Stimulated activated CD4-positive, alpha-beta T cell treated with anti-CD3 and anti-CD28 coated beads, TNF-alpha, amount 100 ng/mL, for 48 hours (primary cell): ENCODE data around the gene HLA-A.

ENCODE experiments used
- DNase-seq, 3 donors: peaks; one replicate each; pipeline ENCODE4 v3.0.0-alpha.2; 2020; ENCODE audit warnings: low read depth in 3 of 3

The HLA-A gene

DNA sequence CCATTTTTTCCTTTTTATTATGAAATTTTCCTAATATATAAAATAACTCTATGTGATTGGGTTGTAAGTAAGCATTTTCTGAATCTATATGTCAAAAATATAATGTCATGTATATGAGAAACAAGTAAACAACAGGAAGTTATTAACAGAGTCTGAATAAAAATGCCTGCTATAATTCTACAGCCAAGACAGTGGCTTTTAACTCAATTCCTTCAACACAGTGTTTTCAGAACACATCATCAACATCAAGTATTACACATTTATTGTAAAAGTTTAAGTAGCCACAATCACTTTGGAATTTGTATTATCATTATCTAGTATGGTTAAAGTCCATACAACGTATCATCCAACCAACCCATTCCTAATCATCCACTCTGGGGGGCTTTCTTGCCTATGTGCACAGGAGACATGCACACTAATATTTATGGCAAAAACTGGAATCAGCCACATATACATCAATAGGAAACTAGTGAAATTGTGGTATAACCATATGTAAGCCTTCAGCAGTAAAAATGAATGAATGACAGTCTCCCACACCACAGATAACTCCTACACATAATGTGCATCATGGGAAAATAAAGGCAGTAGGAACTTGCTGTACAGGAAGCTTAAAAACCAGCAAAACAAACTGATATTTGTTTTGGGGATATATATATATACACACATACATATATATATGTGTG, 6.9 kb upstream of the HLA-A start:
- DNase-seq = no peak

DNA sequence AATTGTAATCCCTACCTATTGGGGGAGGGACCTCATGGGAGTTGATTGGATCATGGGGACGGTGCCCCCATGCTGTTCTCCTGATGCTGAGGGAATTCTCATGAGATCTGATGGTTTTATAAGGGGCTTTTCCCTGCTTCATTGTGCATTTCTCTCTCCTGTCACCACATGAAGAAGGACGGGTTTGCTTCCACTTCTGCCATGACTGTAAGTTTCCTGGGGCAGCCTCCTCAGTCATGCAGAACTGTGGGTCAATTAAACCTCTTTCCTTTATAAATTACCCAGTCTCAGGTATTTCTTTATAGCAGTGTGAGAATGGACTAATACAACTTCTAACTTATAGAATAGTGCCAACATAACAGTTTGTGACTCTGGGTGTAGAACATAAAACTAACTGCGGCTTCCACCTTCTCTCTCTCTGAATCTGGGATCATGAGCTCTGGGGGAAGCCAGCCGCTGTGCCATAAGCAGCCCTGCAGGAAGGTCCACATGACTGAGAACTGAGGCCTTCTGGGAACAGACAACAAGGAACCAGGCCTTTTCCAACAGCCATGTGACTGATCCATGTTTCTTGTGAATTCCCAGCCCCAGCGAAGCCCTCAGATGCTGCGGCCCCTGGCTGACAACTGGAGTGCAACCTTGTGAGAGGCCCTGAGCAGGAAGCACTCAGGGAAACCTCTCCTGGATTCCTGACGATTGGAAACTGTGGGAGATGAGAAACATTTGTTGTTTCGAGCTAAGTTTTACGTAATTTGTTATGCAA, 3.4 kb upstream of the HLA-A start:
- no peak for DNase-seq

DNA sequence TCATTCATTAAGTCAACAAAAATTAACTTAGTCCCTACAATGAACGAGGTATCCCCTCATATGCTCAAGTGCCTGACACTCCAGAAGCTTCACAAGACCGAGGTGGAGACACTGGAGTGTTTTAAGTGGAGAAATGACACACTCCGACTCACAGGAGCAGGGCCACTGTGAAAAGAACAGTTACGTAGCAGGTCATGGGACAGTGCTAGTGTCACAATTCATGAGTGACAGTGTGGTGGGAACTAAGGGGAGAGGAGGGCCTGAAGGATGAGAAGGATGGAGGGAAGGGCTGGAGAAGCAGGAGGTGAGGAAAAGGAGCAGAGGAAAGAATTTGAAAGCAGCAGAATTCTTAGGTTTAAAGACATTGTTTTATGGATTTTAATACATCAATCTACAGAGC, 1.3 kb upstream of the HLA-A start:
- DNase-seq = no peak

DNA sequence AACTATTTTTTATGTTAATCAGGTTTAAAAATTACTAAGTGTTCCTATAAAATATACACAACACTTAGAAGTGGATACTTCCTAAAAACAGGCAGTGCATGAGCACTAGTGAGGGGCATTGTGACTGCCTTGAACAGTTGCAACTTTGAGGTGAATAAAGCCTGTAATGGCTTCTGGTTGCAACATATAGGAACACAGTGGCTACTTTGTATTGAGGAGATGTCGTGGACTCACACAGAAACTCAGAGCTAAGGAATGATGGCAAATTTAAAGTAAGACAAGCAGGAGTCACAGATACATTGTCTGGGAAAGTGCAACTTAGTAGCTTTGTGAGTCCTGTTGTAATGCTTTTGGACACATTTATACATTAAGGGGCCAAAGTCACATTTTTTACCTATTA, 861 bp upstream of the HLA-A start:
- DNase-seq = no peak

DNA sequence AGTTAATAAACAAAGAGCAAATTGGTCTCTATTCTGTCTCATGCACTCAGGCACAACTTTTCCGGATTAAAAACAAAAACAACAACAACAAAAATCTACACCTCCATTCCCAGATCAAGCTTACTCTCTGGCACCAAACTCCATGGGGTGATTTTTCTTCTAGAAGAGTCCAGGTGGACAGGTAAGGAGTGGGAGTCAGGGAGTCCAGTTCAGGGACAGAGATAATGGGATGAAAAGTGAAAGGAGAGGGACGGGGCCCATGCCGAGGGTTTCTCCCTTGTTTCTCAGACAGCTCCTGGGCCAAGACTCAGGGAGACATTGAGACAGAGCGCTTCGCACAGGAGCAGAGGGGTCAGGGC, 437 bp upstream of the HLA-A start:
- no peak for DNase-seq

DNA sequence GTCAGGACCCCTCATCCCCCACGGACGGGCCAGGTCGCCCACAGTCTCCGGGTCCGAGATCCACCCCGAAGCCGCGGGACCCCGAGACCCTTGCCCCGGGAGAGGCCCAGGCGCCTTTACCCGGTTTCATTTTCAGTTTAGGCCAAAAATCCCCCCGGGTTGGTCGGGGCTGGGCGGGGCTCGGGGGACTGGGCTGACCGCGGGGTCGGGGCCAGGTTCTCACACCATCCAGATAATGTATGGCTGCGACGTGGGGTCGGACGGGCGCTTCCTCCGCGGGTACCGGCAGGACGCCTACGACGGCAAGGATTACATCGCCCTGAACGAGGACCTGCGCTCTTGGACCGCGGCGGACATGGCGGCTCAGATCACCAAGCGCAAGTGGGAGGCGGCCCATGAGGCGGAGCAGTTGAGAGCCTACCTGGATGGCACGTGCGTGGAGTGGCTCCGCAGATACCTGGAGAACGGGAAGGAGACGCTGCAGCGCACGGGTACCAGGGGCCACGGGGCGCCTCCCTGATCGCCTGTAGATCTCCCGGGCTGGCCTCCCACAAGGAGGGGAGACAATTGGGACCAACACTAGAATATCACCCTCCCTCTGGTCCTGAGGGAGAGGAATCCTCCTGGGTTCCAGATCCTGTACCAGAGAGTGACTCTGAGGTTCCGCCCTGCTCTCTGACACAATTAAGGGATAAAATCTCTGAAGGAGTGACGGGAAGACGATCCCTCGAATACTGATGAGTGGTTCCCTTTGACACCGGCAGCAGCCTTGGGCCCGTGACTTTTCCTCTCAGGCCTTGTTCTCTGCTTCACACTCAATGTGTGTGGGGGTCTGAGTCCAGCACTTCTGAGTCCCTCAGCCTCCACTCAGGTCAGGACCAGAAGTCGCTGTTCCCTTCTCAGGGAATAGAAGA, 978 bp downstream of the HLA-A start:
- DNase-seq = no peak

DNA sequence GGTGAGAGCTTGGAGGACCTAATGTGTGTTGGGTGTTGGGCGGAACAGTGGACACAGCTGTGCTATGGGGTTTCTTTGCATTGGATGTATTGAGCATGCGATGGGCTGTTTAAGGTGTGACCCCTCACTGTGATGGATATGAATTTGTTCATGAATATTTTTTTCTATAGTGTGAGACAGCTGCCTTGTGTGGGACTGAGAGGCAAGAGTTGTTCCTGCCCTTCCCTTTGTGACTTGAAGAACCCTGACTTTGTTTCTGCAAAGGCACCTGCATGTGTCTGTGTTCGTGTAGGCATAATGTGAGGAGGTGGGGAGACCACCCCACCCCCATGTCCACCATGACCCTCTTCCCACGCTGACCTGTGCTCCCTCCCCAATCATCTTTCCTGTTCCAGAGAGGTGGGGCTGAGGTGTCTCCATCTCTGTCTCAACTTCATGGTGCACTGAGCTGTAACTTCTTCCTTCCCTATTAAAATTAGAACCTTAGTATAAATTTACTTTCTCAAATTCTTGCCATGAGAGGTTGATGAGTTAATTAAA, 3.0 kb downstream of the HLA-A start:
- DNase-seq = no peak

DNA sequence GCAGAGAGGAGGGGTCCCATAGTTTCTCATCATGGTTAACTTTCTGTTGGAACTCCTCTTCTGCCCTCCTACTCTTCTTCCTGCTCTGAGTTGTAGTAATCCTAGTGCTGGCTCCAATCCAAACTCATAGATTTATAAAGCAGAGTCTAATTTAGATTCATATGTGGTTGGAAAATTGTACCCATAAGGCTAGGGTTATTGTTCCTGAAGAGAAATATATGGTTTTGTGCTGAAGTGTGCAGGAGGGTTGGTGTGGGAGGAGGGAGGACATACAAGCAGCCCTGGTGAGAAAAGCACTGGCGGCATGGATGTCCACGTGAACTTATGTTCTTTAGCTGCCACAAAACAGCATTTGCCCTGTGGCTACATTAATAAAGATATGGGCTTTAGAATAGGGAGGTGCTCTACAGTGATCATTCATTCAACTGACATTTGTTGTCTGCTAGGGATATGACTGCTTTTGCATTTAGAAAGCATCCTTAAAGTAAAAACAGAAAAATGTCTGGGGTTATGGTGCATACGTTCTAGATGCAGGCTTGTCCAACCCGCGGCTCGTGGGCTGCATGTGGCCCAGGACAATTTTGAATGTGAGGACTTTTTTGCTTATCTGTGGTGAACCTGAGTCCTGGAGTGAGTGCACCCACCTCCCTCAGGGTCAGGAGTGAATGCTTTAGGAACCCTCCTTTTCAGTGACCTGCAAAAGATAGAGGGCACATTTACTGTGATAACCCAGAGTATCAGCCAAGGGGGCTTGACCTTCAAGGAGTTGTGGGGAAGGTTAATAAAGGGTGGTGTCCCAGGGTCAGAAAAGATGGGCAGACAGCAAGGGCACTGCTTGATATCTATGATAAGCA, 4.1 kb downstream of the HLA-A start:
- no peak for DNase-seq

DNA sequence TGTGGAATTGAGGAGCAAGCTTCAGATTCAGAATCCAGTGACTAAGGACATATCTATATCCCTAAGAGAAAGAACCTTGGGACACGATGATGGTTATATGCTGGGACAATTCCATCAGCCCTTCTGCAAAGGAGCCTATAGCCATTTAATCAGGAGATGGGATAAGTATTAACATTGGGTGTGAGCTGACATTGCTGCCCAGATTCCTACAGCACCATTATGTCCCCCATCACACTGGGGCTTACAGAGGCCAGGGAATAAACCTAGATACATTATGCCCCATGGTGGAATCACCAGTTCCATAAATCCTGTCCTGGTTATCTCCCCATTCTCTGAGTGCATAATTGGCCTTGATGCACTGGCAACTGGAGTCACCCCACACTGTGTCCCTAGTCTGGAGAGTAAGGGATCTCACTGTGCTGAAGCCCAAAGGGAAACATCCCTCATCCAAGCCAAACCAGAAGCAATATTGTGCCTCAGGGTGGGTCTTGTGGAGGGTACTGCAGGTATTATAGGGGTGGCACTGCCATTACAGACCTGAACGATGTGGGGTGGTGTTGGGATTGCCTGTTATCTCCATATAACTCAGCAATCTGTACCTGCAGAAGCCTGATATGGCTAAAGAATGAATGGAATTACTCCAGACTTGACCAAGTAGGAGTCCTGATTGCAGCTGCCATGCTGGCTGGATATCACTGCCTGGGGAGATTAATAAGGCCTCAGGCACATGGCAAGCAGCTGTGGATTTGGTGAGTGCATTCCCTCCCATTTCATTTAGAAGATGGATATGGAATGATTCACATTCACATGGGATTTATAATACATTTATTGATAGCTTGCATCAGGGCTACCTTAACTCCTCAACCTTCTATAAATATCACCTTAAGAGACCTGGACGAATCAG, 5.0 kb downstream of the HLA-A start:
- no peak for DNase-seq

DNA sequence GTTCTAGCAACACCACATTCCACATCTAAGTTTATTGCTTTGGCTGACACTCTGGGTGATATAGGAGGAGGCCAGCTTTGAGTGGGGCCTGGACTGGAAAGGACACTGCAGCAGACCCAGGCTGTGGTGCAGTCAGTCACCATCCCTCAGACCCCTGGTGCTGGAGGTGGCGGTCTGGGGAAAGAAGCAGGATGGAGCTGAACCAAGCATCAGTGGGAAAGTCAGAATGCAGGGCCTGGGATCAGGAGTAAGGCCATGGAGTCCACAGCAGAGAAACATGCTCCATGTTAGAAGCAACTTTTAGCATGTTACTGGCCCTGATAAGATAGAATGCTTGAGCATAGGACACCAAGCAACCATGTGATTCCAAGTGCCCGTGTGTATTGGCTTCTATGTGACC, 5.9 kb downstream of the HLA-A start:
- no peak for DNase-seq

DNA sequence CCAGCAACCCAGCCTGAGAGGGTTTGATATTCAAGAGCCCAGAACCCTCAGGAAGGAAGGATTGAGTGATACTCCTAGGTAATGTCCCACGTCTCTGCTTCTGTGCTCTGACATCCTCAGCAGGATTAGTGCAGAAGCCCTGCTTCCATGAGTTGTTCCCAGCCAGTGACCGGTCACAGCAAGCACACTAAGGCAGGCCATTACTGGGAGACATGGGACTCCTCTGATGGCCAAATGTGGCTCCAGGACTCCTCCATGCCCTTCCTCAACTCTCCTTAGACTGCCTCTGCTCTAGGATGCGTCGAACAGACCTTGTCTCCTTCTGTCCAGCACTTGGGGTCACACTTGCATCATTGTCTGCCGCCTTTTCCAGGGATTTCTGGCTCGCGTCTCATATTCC, 7.6 kb downstream of the HLA-A start:
- DNase-seq = no peak

DNA sequence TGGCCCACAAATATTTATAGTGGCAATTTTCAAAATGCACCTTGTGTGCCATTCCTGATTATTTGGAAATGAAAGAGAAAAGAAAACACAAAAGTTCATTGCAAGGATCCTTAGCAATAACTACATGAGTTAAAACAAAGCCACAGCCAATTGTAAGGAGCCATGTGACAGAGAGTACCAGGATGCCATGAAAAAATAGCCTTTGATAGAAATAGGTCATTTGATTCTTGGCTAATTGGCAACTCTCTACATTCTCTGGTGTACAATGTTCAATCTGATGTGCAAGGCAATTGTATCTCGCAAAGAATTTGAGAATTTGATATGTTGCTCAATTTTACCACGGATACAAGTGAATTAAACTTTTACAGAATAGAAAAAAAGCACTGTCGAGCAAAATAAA, 9.6 kb downstream of the HLA-A start:
- no peak for DNase-seq

DNA sequence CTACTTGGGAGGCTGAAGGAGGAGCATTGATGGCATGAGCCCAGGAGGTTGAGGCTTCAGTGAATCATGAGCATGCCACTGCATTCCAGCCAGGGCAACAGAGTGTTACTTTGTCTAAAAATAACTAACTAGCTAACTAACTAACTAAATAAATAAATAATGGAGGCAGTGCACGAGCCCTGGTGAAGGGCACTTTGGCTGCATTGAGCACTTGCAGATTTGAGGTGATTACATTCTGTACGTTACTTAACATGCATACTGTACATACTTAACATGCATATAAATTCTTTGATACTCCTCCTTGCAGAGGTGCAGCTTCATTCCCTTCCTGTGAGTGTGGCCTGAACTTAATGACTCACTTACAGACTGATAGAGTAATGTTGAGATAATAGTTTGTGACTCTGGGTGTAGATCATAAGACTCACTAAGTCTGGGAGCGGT, 10.7 kb downstream of the HLA-A start:
- DNase-seq = no peak

DNA sequence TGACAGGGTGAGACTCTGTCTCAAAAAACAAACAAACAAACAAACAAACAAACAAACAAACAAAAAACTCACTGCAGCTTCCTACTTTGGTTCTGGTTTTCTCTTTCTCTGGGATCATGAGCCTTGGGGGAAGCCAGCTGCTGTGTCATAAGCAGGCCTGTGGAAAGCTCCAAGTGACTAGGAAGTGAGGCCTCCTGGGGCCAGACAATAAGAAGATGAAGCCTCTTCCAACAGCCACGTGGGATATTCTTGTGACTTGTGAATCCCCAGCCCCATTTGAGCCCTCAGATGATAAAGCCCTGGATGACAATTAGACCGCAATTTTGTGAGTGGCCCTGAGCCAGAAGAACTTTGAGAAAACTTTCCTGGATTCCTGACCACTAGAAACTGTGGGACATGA, 11.4 kb downstream of the HLA-A start:
- no peak for DNase-seq

DNA sequence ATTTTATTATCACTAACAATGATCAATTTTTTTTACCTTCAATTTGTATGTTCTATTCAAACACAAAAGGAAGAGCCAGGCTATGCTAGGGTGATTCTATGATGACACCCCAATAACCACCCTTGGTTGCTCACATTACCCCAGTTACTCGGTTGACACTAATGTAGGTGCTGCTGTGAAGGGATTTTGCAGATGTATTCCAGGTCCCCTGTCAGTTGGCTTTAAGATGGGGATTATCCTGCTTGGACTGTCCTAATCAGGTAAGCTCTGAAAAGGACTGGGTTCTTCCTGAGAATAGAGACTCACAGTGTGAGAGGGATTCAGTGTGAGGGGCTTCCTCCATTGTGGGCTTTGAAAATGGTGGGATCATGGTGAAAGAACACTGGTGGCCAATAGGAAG, 11.9 kb downstream of the HLA-A start:
- no peak for DNase-seq

DNA sequence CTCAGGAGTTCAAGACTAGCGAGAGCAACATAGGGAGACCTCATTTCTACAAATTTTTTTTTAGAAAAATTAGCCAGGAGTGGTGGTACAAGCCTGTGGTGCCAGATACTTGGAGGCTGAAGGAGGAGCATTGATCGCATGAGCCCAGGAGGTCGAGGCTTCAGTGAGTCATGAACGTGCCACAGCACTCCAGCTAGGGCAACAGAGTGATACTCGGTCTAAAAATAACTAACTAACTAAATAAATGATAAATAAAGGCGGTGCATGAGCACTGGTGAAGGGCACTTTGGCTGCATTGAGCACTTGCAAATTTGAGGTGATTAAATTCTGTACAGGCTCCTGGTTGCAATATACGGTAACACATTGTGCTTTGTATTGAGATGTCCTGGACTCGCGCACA, 13.5 kb downstream of the HLA-A start:
- no peak for DNase-seq

DNA sequence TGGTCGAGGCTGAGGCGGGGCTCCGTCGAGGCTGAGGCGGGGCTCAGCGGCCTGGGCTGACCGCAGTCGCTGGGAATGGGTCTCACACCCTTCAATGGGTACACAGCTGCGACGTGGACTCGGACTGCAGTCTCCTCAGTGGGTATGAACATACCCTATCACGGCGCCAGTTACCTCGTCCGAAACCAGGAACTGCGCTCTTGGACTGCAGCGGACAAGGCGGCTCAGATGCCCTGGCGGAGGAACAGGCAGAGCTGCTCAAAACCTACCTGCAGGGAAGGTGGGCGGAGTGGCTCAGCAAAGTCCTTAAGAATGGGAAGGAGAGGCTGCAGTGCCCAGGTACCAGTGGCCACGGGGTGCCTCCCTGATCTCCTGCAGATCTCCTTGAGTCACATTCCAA, 14.2 kb downstream of the HLA-A start:
- DNase-seq = no peak

DNA sequence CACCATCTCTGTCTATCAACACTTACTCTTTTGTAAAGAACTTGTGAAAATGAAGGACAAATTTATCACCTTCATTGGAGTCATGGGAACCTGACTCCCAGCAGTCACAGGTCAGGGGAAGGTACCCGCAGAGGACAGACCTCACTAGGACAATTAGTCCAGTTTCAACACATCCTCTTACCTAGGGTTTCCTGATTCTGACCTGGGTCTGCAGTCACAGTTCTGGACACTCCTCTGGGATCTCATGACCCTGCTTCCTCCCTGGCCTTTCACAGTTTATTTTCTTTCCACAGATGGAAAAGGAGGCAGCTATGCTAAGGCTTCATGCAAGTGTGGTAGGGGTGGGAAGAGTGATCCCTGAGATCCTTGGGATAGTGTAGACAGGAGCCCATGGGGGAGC, 15.7 kb downstream of the HLA-A start:
- no peak for DNase-seq

DNA sequence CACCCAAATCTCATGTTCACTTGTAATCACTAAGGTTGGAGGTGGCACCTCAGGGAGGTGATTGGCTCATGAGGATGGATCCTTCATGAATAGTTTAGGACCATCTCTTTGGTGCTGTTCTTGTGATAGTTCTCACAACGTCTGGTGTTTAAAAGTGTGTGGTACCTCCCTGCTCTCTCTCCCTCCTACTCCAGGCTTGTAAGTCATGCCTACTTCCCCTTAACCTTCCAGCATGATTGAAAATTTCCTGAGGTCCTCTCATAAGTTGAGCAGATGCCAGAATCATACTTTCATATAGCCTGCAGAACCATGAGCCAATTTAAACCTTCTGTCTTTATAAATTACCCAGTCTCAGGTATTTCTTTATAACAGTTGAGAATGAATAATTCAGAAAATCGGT, 16.6 kb downstream of the HLA-A start:
- no peak for DNase-seq

DNA sequence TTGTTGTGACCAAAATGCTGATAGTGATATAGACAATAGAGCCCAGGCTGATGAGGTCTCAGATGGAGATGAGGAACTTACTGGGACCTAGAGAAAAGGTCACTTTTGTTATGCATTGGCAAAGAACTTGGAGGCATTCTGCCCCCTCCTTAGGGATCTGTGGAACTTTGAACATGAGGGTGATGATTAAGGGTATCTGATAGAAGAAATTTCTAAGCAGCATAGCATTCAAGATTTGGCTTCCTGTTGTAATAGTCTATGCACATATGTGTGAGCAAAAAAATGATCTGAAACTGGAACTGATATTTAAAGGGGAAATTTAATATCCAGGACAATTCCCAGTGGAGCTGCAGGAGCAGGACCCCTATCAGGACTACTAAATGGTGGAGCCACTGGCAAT, 17.1 kb downstream of the HLA-A start:
- no peak for DNase-seq
